ENCODE data around the gene DAGLA. TPM values are rescaled to one million over a fixed set of nuclear protein-coding genes. Genes with fewer than 3 reads are reported as not detected.
A peak's percentile ranks its signal among the peaks of the same experiment; 100 is the strongest.
"Not testable (repeated sequence)": the region's sequence is repeated elsewhere in the genome, so short reads cannot be mapped to it uniquely, and the experiment has no call there.

DAGLA gene
- total and polyA plus RNA-seq, 2 experiments from 2014 or later = 2.1 to 6.3 TPM

DNA sequence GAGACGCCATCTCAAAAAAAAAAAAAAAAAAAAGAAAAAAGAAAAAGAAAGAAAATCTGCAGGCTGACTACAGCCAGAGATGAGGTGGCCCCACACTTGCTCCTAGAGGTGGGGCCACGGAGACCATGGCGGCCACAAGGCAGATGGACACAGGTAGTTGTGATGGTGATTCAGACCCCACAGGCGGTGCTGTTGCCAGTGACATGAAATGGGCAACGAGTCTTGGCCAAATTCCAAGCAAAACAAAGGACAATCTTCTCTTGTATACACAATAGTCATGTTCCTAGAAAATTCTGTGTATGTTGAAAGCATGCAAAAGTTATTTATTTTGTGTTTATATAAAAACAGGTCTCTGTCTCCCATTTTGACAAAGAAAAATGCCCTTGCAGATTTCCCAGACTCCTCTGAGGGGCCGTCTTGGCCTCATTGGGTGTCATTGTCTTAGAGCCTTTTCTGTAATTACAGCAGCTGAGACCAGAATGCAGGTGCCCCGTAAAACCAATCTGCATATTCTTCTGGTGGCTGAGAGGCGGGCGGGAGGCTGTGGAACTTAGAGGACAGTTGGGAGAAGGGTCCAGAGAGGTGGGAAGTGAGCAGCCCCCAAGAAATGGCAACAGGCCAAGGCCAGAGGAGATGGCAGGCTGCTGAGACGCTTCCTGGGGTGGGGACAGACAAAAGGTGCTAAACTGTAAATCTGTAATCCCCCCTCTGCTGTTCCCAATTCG lies 22.5 kb upstream of the DAGLA start:
- H3K4me1 ChIP-seq (ENCODE audit: low read depth) = peaks cover 5% of the 10 kb centered on the region
- H3K27me3 ChIP-seq = no peaks in the 10 kb centered on the region
- H3K36me3 ChIP-seq = no peaks in the 10 kb centered on the region
- no peak overlapping the region for H3K27ac ChIP-seq
- TF ChIP-seq, protein P1, sequence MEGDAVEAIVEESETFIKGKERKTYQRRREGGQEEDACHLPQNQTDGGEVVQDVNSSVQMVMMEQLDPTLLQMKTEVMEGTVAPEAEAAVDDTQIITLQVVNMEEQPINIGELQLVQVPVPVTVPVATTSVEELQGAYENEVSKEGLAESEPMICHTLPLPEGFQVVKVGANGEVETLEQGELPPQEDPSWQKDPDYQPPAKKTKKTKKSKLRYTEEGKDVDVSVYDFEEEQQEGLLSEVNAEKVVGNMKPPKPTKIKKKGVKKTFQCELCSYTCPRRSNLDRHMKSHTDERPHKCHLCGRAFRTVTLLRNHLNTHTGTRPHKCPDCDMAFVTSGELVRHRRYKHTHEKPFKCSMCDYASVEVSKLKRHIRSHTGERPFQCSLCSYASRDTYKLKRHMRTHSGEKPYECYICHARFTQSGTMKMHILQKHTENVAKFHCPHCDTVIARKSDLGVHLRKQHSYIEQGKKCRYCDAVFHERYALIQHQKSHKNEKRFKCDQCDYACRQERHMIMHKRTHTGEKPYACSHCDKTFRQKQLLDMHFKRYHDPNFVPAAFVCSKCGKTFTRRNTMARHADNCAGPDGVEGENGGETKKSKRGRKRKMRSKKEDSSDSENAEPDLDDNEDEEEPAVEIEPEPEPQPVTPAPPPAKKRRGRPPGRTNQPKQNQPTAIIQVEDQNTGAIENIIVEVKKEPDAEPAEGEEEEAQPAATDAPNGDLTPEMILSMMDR (IDR thresholded peaks at IDR 0.05; ENCODE audit: low read depth, low read length) = no peak
- H3K4me3 ChIP-seq = no peak overlapping the region
- DNase-seq (ENCODE audit: low read depth in 1 of 2, low spot score in 1 of 2) = peak in 1 of 2 donors; percentile 15
- H3K9me3 ChIP-seq (ENCODE audit: low read depth) = no peaks in the 10 kb centered on the region

DNA sequence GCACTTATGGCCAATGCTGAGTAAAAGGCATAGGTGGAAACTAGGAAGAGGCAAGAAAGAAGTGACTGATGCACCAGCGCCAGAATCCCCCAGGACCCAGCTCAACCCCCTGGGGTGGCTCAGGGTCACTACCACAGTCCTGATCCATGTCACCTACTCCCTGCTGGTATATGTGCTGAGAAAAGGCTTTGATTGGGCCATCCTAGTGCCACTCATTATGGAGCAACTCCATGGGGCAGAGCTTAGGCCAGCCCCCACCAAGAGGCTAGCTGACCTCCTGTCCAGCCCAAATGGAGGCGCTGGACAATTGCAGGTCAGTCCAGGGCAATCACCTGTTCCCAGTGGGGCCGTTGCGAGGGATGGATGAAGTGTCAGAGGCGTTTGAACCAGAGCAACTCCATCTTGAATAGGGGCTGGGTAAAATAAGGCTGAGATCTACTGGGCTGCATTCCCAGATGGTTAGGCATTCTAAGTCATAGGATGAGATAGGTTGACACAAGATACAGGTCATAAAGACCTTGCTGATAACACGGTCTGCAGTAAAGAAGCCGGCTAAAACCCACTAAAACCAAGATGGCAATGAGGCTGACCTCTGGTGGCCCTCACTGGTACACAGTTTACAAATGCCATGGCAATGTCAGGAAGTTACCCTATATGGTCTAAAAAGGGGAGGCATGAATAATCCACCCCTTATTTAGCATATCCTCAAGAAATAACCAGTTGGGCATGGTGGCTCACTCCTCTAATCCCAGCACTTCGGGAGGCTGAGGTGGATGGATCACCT lies 20.6 kb upstream of the DAGLA start:
- H3K9me3 ChIP-seq (ENCODE audit: low read depth) = no peaks in the 10 kb centered on the region
- peaks cover 5% of the 10 kb centered on the region for H3K4me1 ChIP-seq (ENCODE audit: low read depth)
- no peak overlapping the region for H3K27ac ChIP-seq
- TF ChIP-seq, protein P1 (IDR thresholded peaks at IDR 0.05; ENCODE audit: low read depth, low read length) = no peak
- no peak for DNase-seq (ENCODE audit: low read depth in 1 of 2, low spot score in 1 of 2)
- no peaks in the 10 kb centered on the region for H3K27me3 ChIP-seq
- no peaks in the 10 kb centered on the region for H3K36me3 ChIP-seq
- no peak overlapping the region for H3K4me3 ChIP-seq

DNA sequence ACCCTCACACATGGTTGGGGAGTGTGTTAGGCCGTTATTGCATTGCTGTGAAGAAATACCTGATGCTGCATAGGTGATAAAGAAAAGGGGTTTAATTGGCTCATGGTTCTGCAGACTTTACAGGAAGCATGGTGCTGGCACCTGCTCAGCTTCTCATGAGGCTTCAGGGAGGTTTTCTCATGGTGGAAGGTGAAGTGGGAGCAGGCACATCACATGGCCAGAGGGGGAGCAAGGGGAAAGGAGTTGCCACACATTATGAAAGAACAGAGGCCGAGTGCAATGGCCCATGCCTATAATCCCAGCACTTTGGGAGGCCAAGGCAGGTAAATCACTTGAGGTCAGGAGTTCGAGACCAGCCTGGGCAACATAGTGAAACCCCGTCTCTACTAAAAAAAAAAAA lies 19.2 kb upstream of the DAGLA start:
- H3K27me3 ChIP-seq; H3K4me3 ChIP-seq; DNase-seq (ENCODE audit: low read depth in 1 of 2, low spot score in 1 of 2); H3K4me1 ChIP-seq (ENCODE audit: low read depth); H3K27ac ChIP-seq; H3K36me3 ChIP-seq; H3K9me3 ChIP-seq (ENCODE audit: low read depth): not testable (repeated sequence)

DNA sequence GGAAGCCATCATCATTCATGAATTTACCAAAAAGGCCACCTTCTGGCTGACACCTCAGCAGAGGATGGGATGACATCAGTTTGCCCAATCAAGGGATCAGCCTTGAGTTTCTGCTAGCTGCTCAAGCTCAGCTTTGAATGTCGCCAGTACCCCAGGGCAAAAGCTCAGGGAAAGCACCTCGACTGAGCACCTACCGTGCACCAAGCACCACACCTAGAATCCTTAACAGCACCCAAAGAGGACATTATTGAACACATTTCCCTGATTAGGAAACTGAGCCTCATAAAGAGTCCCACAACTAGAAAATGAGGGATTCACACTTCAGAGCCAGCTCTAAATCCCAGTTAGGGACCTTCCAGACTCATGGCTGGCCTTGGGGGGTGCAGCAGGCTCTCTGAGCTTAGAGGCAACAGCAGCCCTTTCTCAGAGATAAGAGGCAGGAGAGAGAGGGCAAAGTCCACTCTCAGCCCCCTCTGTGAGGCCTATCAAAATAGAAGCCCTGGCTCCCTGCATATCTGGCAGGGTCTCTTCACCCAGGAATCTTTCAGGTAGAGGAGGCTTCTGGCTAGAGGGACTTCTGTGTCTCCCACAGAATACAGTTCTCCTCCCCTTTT lies 13.4 kb upstream of the DAGLA start:
- TF ChIP-seq, protein P1 (IDR thresholded peaks at IDR 0.05; ENCODE audit: low read depth, low read length) = no peak
- H3K4me1 ChIP-seq (ENCODE audit: low read depth) = peaks cover 21% of the 10 kb centered on the region
- peak in 1 of 2 donors; percentile 62 for DNase-seq (ENCODE audit: low read depth in 1 of 2, low spot score in 1 of 2)
- H3K27me3 ChIP-seq = no peaks in the 10 kb centered on the region
- H3K27ac ChIP-seq = peak overlapping the region; percentile 58
- no peak overlapping the region for H3K4me3 ChIP-seq
- no peaks in the 10 kb centered on the region for H3K9me3 ChIP-seq (ENCODE audit: low read depth)
- H3K36me3 ChIP-seq = no peaks in the 10 kb centered on the region

DNA sequence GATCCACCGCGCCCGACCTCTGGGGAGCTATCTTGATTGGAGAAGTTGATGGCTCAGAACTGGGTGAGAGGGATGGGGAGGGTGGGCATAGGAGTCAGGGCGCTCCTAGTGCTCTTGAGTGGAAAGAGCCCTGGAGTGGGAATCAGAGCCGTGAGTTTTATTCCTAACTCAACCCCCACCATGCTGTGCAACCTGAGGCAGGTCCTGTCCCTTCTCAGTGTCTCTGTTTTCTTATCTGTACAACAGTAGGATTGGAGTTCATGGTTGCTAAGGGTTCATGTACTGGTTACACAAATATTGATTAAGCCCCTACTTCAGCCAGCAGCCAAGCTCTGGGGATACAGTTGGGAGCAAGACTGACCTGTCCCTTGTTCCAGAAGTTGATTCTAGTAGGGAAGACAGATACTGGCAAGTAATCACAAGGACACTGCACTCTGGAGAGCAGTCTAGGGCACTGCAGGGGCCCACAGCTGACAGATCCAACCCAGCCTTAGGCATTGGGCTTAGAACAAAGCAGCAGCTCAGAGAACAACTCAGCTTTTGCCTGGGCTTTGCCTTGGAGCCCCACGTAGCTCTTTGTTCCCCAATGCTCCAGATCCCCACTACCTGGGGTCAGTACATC lies 12.4 kb upstream of the DAGLA start:
- no peak for DNase-seq (ENCODE audit: low read depth in 1 of 2, low spot score in 1 of 2)
- Histone ChIP-seq H3K9me3 (ENCODE audit: low read depth) (no peaks in the 10 kb centered on the region), H3K27me3 (no peaks in the 10 kb centered on the region), H3K4me1 (ENCODE audit: low read depth) (peaks cover 21% of the 10 kb centered on the region), H3K27ac (no peak overlapping the region), H3K36me3 (no peaks in the 10 kb centered on the region), H3K4me3 (no peak overlapping the region)
- TF ChIP-seq, protein P1 (IDR thresholded peaks at IDR 0.05; ENCODE audit: low read depth, low read length) = no peak
